Aorta (tissue), 5 donors: ENCODE data around the gene RNF31. TPM values are rescaled to one million over a fixed set of nuclear protein-coding genes. Genes with fewer than 3 reads are reported as not detected.
"Not testable (repeated sequence)": the region's sequence is repeated elsewhere in the genome, so short reads cannot be mapped to it uniquely, and the experiment has no call there.

Source experiments
- ATAC-seq: fragments of 200-7000 bp; cut with Tn5 transposase; one replicate; pipeline ENCODE4 v1.9.1; 2022; ENCODE audit warnings: moderate library complexity; ENCODE audit not compliant: low FRiP score
- DNase-seq, 2 donors: peaks; one replicate each; pipeline ENCODE4 v3.0.0-alpha.2; 2020
- H3K27ac ChIP-seq, 2 donors: one replicate each; pipeline ENCODE4 v1.5.1; 2013; ENCODE audit warnings: low read length in 2 of 2, mild to moderate bottlenecking in 2 of 2, moderate library complexity in 2 of 2, control low read depth in 1 of 2, inconsistent platforms in 1 of 2, low read depth in 1 of 2
- H3K27me3 ChIP-seq, 2 donors: one replicate each; pipeline ENCODE4 v1.6.1; 2013; ENCODE audit warnings: control low read depth in 1 of 2, low read length in 1 of 2, mild to moderate bottlenecking in 1 of 2, moderate library complexity in 1 of 2; ENCODE audit not compliant: insufficient read depth in 2 of 2, control insufficient read depth in 1 of 2
- H3K36me3 ChIP-seq, 2 donors: one replicate each; pipeline ENCODE4 v1.6.1; 2013; ENCODE audit warnings: control low read depth in 1 of 2, low read length in 1 of 2, mild to moderate bottlenecking in 1 of 2; ENCODE audit not compliant: insufficient read depth in 2 of 2, control insufficient read depth in 1 of 2
- H3K4me1 ChIP-seq, 2 donors: one replicate each; pipeline ENCODE4 v1.6.1; 2013; ENCODE audit warnings: low read length in 2 of 2, control low read depth in 1 of 2, mild to moderate bottlenecking in 1 of 2, moderate library complexity in 1 of 2; ENCODE audit not compliant: insufficient read depth in 2 of 2, control insufficient read depth in 1 of 2
- H3K4me3 ChIP-seq, 2 donors: one replicate each; pipeline ENCODE4 v1.5.1; 2013; ENCODE audit warnings: low read length in 2 of 2, control low read depth in 1 of 2, mild to moderate bottlenecking in 1 of 2
- H3K9me3 ChIP-seq: one replicate; pipeline ENCODE4 v1.6.1; 2013; ENCODE audit warnings: mild to moderate bottlenecking, low read length; ENCODE audit not compliant: control insufficient read depth
- WGBS, 2 donors: extraction: QIAGEN DNeasy Blood & Tissue Kit; methylation state at CpG; one replicate each; pipeline ENCODE4 v1.1.7; 2013; 5-methylcytosine and 5-hydroxymethylcytosine counted together
- intact Hi-C, 2 donors: fragments of 100-400 bp; cut with DNase I; formaldehyde crosslinking; loops; one replicate each; pipeline versions ENCODE4 v1.14.2 to v1.15.0; 2022
- polyA plus RNA-seq, 2 donors: library from polyadenylated mRNA; stranded (reverse); fragments of 200-250 nt; gene quantifications; one replicate each; pipeline ENCODE4 v1.2.3, GENCODE V29; 2013
- total RNA-seq, 2 donors: library from RNA; stranded (reverse); fragmentation: NEBNext Ultra II Directional; extraction: Animal tissue kit (Norgen Biotek cat#: 25700); gene quantifications; one replicate each; pipeline ENCODE4 v1.2.1, GENCODE V29; 2021
- donor health status: healthy with polysubstance abuse.
- donor health status: Bipolar disorder and iron deficiency.
- donor health status: DM: no; HTN: no; CAD: no.
- donor health status: DM: no; HTN: no; CAD: no.
- donor health status: DM: yes; HTN: yes; CAD: no.

The RNF31 gene
- total and polyA plus RNA-seq, 4 donors = 9.1 to 167 (median 56.3) TPM

- not testable (repeated sequence) for ATAC-seq, H3K4me3 ChIP-seq, H3K36me3 ChIP-seq, H3K4me1 ChIP-seq, H3K27me3 ChIP-seq, H3K9me3 ChIP-seq, H3K27ac ChIP-seq
- WGBS, 2 donors = 91 to 93% methylated on average over 8 of the region's 8 CpGs
- intact Hi-C loops = loop anchor here in 1 of 2 donors (5.0 kb wide), 1 partner anchor 48 kb away; no protein-coding TSS in a partner anchor
- DNase-seq = peak in 1 of 2 donors; percentile 15
Observed at GRCh38 chr14:24105609-24106239, 41.6 kb upstream of the RNF31 start.

GRCh38 chr14:24106672-24107271 is 40.5 kb upstream of the RNF31 start:
- no peak for ATAC-seq
- H3K27me3 ChIP-seq = no peaks in the 10 kb centered on the region
- intact Hi-C loops = loop anchor here in 1 of 2 donors (5.0 kb wide), 1 partner anchor 49 kb away; no protein-coding TSS in a partner anchor
- H3K4me1 ChIP-seq = no peaks in the 10 kb centered on the region
- 85 to 86% methylated on average over 4 of the region's 4 CpGs for WGBS, 2 donors
- H3K4me3 ChIP-seq = no peak overlapping the region
- H3K9me3 ChIP-seq = no peaks in the 10 kb centered on the region
- no peak for DNase-seq
- no peak overlapping the region for H3K27ac ChIP-seq
- no peaks in the 10 kb centered on the region for H3K36me3 ChIP-seq

GRCh38 chr14:24108336-24108874 is 38.9 kb upstream of the RNF31 start:
- Histone ChIP-seq H3K4me1 (no peaks in the 10 kb centered on the region), H3K9me3 (no peaks in the 10 kb centered on the region), H3K27ac (no peak overlapping the region), H3K27me3 (no peaks in the 10 kb centered on the region), H3K36me3 (no peaks in the 10 kb centered on the region), H3K4me3 (no peak overlapping the region)
- intact Hi-C loops = loop anchor here (1.0 to 5.0 kb wide), 2 partner anchors 14 to 51 kb away; partner anchors contain the start of gene PCK2 (in 1 of the 2)
- 39 to 43% methylated on average over 5 of the region's 5 CpGs for WGBS, 2 donors
- no peak for DNase-seq
- no peak for ATAC-seq

GRCh38 chr14:24110060-24110459 is 37.2 kb upstream of the RNF31 start:
- H3K36me3 ChIP-seq = no peaks in the 10 kb centered on the region
- intact Hi-C loops = loop anchor here (5.0 to 10.0 kb wide), 3 partner anchors 37 to 325 kb away; partner anchors contain the start of genes IRF9 (in 1 of the 2), PSME2 (in 1 of the 2) and RNF31 (in 1 of the 2)

GRCh38 chr14:24110523-24110922 is 36.8 kb upstream of the RNF31 start:
- no peaks in the 10 kb centered on the region for H3K36me3 ChIP-seq
- DNase-seq (no peak), ATAC-seq (no peak)
- H3K4me3 ChIP-seq = no peak overlapping the region
- H3K4me1 ChIP-seq = no peaks in the 10 kb centered on the region
- intact Hi-C loops = loop anchor here (5.0 to 10.0 kb wide), 3 partner anchors 37 to 324 kb away; partner anchors contain the start of genes IRF9 (in 1 of the 2), PSME2 (in 1 of the 2) and RNF31 (in 1 of the 2)
- H3K27ac ChIP-seq = no peak overlapping the region
- WGBS, 2 donors = 76 to 89% methylated on average over 1 of the region's 1 CpG
- no peaks in the 10 kb centered on the region for H3K27me3 ChIP-seq
- H3K9me3 ChIP-seq = no peaks in the 10 kb centered on the region

More at GRCh38 chr14:24110060-24110459, 37.2 kb upstream of the RNF31 start:
- no peaks in the 10 kb centered on the region for H3K9me3 ChIP-seq
- no peaks in the 10 kb centered on the region for H3K27me3 ChIP-seq
- DNase-seq = peak in 1 of 2 donors; percentile 23
- no peak overlapping the region for H3K27ac ChIP-seq
- ATAC-seq = no peak
- no peak overlapping the region for H3K4me3 ChIP-seq
- WGBS, 2 donors = 84 to 88% methylated on average over 9 of the region's 9 CpGs
- no peaks in the 10 kb centered on the region for H3K4me1 ChIP-seq

- H3K27me3 ChIP-seq = no peaks in the 10 kb centered on the region
- intact Hi-C loops = loop anchor here (5.0 to 10.0 kb wide), 3 partner anchors 34 to 321 kb away; partner anchors contain the start of genes IRF9 (in 1 of the 2), PSME2 (in 1 of the 2) and RNF31 (in 1 of the 2)
- no peaks in the 10 kb centered on the region for H3K9me3 ChIP-seq
- DNase-seq = no peak
- peak overlapping the region; percentile 98 to 100 for H3K27ac ChIP-seq
- ATAC-seq = peak; percentile 0
- peak overlapping the region; percentile 43 to 71 for H3K4me3 ChIP-seq
- no peaks in the 10 kb centered on the region for H3K4me1 ChIP-seq
- no peaks in the 10 kb centered on the region for H3K36me3 ChIP-seq
- 18 to 20% methylated on average over 15 of the region's 15 CpGs for WGBS, 2 donors
Observed at GRCh38 chr14:24113379-24113800, 33.9 kb upstream of the RNF31 start.

GRCh38 chr14:24113801-24114531 is 33.3 kb upstream of the RNF31 start:
- H3K27ac ChIP-seq = peak overlapping the region; percentile 98 to 100
- 0% methylated on average over 42 of the region's 42 CpGs for WGBS, 2 donors
- DNase-seq (peak; percentile 91 to 94), ATAC-seq (peak; percentile 81)
- no peaks in the 10 kb centered on the region for H3K4me1 ChIP-seq
- peaks cover 0 to under 1% of the 10 kb centered on the region in 2 donors for H3K36me3 ChIP-seq
- no peaks in the 10 kb centered on the region for H3K9me3 ChIP-seq
- no peaks in the 10 kb centered on the region for H3K27me3 ChIP-seq
- H3K4me3 ChIP-seq = peak overlapping the region; percentile 43 to 71
- intact Hi-C loops = loop anchor here (2.0 to 10.0 kb wide), 4 partner anchors 27 to 321 kb away; partner anchors contain the start of genes EMC9 (in 1 of the 2), IRF9 (in 1 of the 2), PSME2 (in 1 of the 2) and RNF31 (in 1 of the 2)
